CD14-positive monocyte (primary cell): ENCODE results near the gene MGARP. TPM values are rescaled to one million over a fixed set of nuclear protein-coding genes. Genes with fewer than 3 reads are reported as not detected.

ENCODE experiments used
- DNase-seq, 3 donors: peaks; one replicate each; pipeline ENCODE4 v3.0.0-alpha.2; 2011 to 2022
- H2AFZ ChIP-seq: 2 replicates; pipeline ENCODE4 v1.6.0; 2012; ENCODE audit warnings: mild to moderate bottlenecking, low read depth, low read length, inconsistent platforms; ENCODE audit not compliant: insufficient read depth, poor library complexity, severe bottlenecking
- H3K27ac ChIP-seq, 2 donors: 1 replicate in 1 of 2; 2 replicates in 1 of 2; pipeline ENCODE4 v1.5.1; 2012 to 2013; ENCODE audit warnings: low read length in 2 of 2, control low read depth in 1 of 2, inconsistent platforms in 1 of 2, low read depth in 1 of 2, mild to moderate bottlenecking in 1 of 2
- H3K27me3 ChIP-seq, 2 donors: one replicate each; pipeline versions ENCODE4 v1.6.0 to v1.6.1; 2011 to 2013; ENCODE audit warnings: low read length in 2 of 2; ENCODE audit not compliant: control insufficient read depth in 2 of 2, insufficient read depth in 2 of 2
- H3K36me3 ChIP-seq, 2 donors: replicated peaks in 1 of 2; 1 replicate in 1 of 2; 2 replicates in 1 of 2; pipeline versions ENCODE4 v1.5.1 to v1.6.1; 2012 to 2013; ENCODE audit warnings: low read length in 2 of 2, control low read depth in 1 of 2, inconsistent platforms in 1 of 2, mild to moderate bottlenecking in 1 of 2; ENCODE audit not compliant: insufficient read depth in 2 of 2, control insufficient read depth in 1 of 2
- H3K4me1 ChIP-seq, 2 donors: 1 replicate in 1 of 2; 2 replicates in 1 of 2; pipeline versions ENCODE4 v1.5.1 to v1.6.1; 2012 to 2013; ENCODE audit warnings: low read length in 2 of 2, control low read depth in 1 of 2, inconsistent platforms in 1 of 2, mild to moderate bottlenecking in 1 of 2, moderate library complexity in 1 of 2; ENCODE audit not compliant: insufficient read depth in 2 of 2, control insufficient read depth in 1 of 2
- H3K4me2 ChIP-seq: replicated peaks from 2 replicates; pipeline ENCODE3; 2012; ENCODE audit warnings: low read length, moderate library complexity, mild to moderate bottlenecking; ENCODE audit not compliant: poor library complexity, severe bottlenecking; ENCODE audit errors: extremely low read depth
- H3K4me3 ChIP-seq, 3 experiments: fragments of 200-600 bp in 1 of 3; sonication (generic) in 1 of 3; replicated peaks in 1 of 3; 1 replicate in 2 of 3; 2 replicates in 1 of 3; pipeline ENCODE4 v1.5.1; 2011 to 2013; ENCODE audit warnings: low read length in 3 of 3, mild to moderate bottlenecking in 3 of 3, control low read depth in 2 of 3, low read depth in 2 of 3, inconsistent platforms in 1 of 3, moderate library complexity in 1 of 3
- H3K79me2 ChIP-seq: 2 replicates; pipeline ENCODE4 v1.6.0; 2012; ENCODE audit warnings: mild to moderate bottlenecking, control low read depth, inconsistent platforms, low read length, moderate library complexity; ENCODE audit not compliant: insufficient read depth
- H3K9ac ChIP-seq: 2 replicates; pipeline ENCODE4 v1.6.0; 2017; ENCODE audit warnings: low read length, mild to moderate bottlenecking; ENCODE audit not compliant: insufficient read depth, poor library complexity, severe bottlenecking
- H3K9me3 ChIP-seq, 2 donors: replicated peaks in 1 of 2; 1 replicate in 1 of 2; 2 replicates in 1 of 2; pipeline versions ENCODE4 v1.5.1 to v1.6.1; 2012 to 2013; ENCODE audit warnings: low read length in 2 of 2, control low read depth in 1 of 2; ENCODE audit not compliant: control insufficient read depth in 1 of 2, insufficient read depth in 1 of 2
- H4K20me1 ChIP-seq: 2 replicates; pipeline ENCODE4 v1.6.0; 2012; ENCODE audit warnings: mild to moderate bottlenecking, low read length, control low read depth, moderate library complexity; ENCODE audit not compliant: insufficient read depth
- H3K27ac Mint-ChIP-seq, 7 donors: one replicate each; pipeline ENCODE4 v1.8.0; 2020; ENCODE audit warnings: mild to moderate bottlenecking in 7 of 7, mixed read lengths in 7 of 7, moderate library complexity in 6 of 7, inconsistent platforms in 2 of 7
- H3K27me3 Mint-ChIP-seq, 3 donors: one replicate each; pipeline ENCODE4 v1.8.0; 2021 to 2022; ENCODE audit warnings: low read depth in 3 of 3, mild to moderate bottlenecking in 3 of 3, mixed read lengths in 3 of 3, moderate library complexity in 3 of 3, inconsistent platforms in 1 of 3
- H3K36me3 Mint-ChIP-seq, 2 donors: one replicate each; pipeline ENCODE4 v1.8.0; 2020; ENCODE audit warnings: mixed read lengths in 2 of 2, inconsistent platforms in 1 of 2, mild to moderate bottlenecking in 1 of 2
- H3K4me1 Mint-ChIP-seq: one replicate; pipeline ENCODE4 v1.8.0; 2020; ENCODE audit warnings: mild to moderate bottlenecking, mixed read lengths
- H3K4me3 Mint-ChIP-seq, 2 donors: one replicate each; pipeline ENCODE4 v1.8.0; 2020; ENCODE audit warnings: mild to moderate bottlenecking in 2 of 2, mixed read lengths in 2 of 2, moderate library complexity in 1 of 2
- H3K9me3 Mint-ChIP-seq, 7 donors: one replicate each; pipeline ENCODE4 v1.8.0; 2020 to 2022; ENCODE audit warnings: mixed read lengths in 7 of 7, mild to moderate bottlenecking in 6 of 7, moderate library complexity in 6 of 7, inconsistent platforms in 2 of 7
- WGBS: methylation state at CpG from one replicate; pipeline ENCODE4 v1.1.5; 2013; ENCODE audit warnings: missing lambda C conversion rate; ENCODE audit not compliant: insufficient coverage; 5-methylcytosine and 5-hydroxymethylcytosine counted together
- intact Hi-C, 2 donors: fragments of 100-400 bp; cut with micrococcal nuclease; formaldehyde crosslinking; loops; one replicate each; pipeline versions ENCODE4 v1.15.0 to v1.15.1; 2023
- polyA plus RNA-seq, 3 donors: library from polyadenylated mRNA; depleted of rRNA in 1 of 3; unstranded in 2 of 3; stranded (reverse) in 1 of 3; fragments of 300-500 nt in 2 of 3; fragments of >200 nt in 1 of 3; fragmentation: Illumina TruSeq in 2 of 3; gene quantifications; 1 replicate in 2 of 3; 2 replicates in 1 of 3; pipeline ENCODE4 v1.2.3, GENCODE V29; 2012 to 2021
- TF ChIP-seq, protein P1 (sequence below): fragments of 200-600 bp; IDR thresholded peaks from one replicate; pipeline ENCODE4 v1.8.0; 2022; ENCODE audit warnings: antibody characterized with exemption, mild to moderate bottlenecking

The MGARP gene
- polyA plus RNA-seq, 3 donors: 0.19 TPM; not detected in 2

DNA sequence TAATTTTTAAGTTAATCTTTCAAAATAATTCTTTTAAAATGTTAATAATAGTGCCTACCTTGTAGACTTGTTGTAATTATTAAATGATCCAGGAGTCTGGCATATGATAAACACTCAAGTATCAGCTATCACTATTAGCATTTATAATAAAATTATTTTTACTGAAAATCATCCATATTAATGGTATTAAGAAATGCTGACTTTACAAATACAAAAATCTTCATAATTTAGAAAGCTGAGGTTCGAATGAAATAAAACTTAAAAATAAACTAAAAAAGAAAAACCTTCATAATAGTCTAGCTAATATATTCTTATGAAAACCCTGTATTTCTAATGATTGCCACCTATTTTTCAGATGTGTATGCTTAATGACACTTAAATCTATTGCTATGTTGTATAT lies 5.2 kb downstream of the MGARP start:
- H3K4me2 ChIP-seq: no peak overlapping the region
- H3K9me3 ChIP-seq: peaks cover 0 to 8% of the 10 kb centered on the region in 2 donors
- H3K27me3 Mint-ChIP-seq: peaks cover 33 to 39% (median 37%) of the 10 kb centered on the region in 3 donors
- H3K79me2 ChIP-seq: no peaks in the 10 kb centered on the region
- peaks cover 14 to 16% of the 10 kb centered on the region in 2 donors for H3K4me1 ChIP-seq
- peaks cover 39 to 47% of the 10 kb centered on the region in 2 donors for H3K27me3 ChIP-seq
- no peak overlapping the region for H2AFZ ChIP-seq
- TF ChIP-seq, protein P1, sequence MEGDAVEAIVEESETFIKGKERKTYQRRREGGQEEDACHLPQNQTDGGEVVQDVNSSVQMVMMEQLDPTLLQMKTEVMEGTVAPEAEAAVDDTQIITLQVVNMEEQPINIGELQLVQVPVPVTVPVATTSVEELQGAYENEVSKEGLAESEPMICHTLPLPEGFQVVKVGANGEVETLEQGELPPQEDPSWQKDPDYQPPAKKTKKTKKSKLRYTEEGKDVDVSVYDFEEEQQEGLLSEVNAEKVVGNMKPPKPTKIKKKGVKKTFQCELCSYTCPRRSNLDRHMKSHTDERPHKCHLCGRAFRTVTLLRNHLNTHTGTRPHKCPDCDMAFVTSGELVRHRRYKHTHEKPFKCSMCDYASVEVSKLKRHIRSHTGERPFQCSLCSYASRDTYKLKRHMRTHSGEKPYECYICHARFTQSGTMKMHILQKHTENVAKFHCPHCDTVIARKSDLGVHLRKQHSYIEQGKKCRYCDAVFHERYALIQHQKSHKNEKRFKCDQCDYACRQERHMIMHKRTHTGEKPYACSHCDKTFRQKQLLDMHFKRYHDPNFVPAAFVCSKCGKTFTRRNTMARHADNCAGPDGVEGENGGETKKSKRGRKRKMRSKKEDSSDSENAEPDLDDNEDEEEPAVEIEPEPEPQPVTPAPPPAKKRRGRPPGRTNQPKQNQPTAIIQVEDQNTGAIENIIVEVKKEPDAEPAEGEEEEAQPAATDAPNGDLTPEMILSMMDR: no peak
- peaks cover 0 to 5% of the 10 kb centered on the region in 2 donors for H3K36me3 Mint-ChIP-seq
- H4K20me1 ChIP-seq: no peaks in the 10 kb centered on the region
- whole genome bisulfite sequencing: no CpG with 5 or more reads among the region's 1 CpG
- no peak overlapping the region for H3K9ac ChIP-seq
- no peak overlapping the region for H3K27ac ChIP-seq
- intact Hi-C loops: no loop called here
- H3K4me3 ChIP-seq: no peak overlapping the region
- H3K4me3 Mint-ChIP-seq: peak overlapping the region in 1 of 2 donors; percentile 30
- DNase-seq: no peak
- no peak overlapping the region for H3K27ac Mint-ChIP-seq
- no peaks in the 10 kb centered on the region for H3K36me3 ChIP-seq
- peaks cover 17% of the 10 kb centered on the region for H3K4me1 Mint-ChIP-seq
- H3K9me3 Mint-ChIP-seq: peaks cover 0 to 6% (median 0%) of the 10 kb centered on the region in 7 donors

GRCh38 chr4:139273835-139274234 lies 6.2 kb downstream of the MGARP start:
- DNase-seq: no peak
- intact Hi-C loops: no loop called here
- Histone ChIP-seq H3K79me2 (no peaks in the 10 kb centered on the region), H3K27ac (no peak overlapping the region), H4K20me1 (no peaks in the 10 kb centered on the region), H3K4me1 (peaks cover 4 to 7% of the 10 kb centered on the region in 2 donors), H3K36me3 (no peaks in the 10 kb centered on the region), H3K9ac (no peak overlapping the region), H2AFZ (no peak overlapping the region), H3K9me3 (peaks cover 0 to 6% of the 10 kb centered on the region in 2 donors), H3K4me3 (no peak overlapping the region), H3K27me3 (peaks cover 30 to 38% of the 10 kb centered on the region in 2 donors), H3K4me2 (no peak overlapping the region)
- H3K27ac Mint-ChIP-seq: no peak overlapping the region
- TF ChIP-seq, protein P1: no peak
- peaks cover 0 to 2% of the 10 kb centered on the region in 2 donors for H3K36me3 Mint-ChIP-seq
- WGBS: no CpG with 5 or more reads among the region's 1 CpG
- H3K9me3 Mint-ChIP-seq: peaks cover 0 to 5% (median 0%) of the 10 kb centered on the region in 7 donors
- peaks cover 23 to 29% (median 28%) of the 10 kb centered on the region in 3 donors for H3K27me3 Mint-ChIP-seq
- H3K4me1 Mint-ChIP-seq: peaks cover 7% of the 10 kb centered on the region
- no peak overlapping the region for H3K4me3 Mint-ChIP-seq
